ENCODE results near the gene TRMT1. TPM values are rescaled to one million over a fixed set of nuclear protein-coding genes. Genes with fewer than 3 reads are reported as not detected.
"Not testable (repeated sequence)": the region's sequence is repeated elsewhere in the genome, so short reads cannot be mapped to it uniquely, and the experiment has no call there.

TRMT1 gene
- total RNA-seq (2014; rRNA removed; shearing (Covaris generic)) = 22.5 and 35.1 TPM in 2 replicates

DNA sequence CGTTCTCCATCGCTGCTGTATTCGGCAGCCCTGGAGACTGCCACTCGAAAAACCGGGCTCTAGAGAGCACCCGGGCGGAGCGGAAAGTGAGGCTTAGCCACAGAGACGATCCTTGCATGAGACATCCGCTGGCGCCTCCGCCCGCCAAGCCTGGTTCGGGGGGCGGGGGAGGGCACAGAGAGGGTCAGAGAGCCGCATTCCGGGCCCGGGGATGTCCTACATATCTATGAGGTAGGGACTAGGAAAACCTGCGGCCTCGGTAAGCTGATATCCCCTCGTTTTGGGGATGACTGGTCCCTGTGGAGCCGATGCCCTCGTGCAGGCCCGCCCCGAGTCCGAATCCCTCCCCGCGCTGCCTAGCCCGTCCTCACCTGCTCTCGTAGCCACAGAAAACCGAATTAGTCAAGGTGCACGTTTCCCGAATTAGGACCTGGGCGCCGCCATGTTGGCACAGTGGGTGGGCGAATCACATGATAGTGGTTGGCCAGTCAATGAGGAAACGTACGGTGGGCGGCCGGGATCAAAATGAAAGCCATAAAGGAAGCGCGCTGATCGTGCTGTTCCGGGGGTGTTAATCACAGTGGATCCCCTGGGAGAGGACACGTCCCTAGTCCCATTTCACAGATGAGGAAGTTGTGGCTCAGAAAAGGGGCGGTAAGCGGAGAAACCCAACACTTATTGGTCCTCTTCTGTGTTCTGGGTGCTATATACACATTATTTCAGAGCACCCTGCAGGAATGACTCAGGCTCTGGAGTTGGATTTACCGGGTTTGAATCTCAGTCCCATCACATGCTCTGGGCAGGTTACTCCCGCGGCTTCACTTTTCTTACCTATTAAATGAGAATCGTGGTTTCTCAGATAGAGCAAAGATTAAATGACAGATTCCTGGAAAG, at the start of gene TRMT1:
Gene TRMT1 (minus strand): TSS at position 459 of the 894 bp plus-strand sequence. CDS start 341 bp downstream, at position 118.
- DNase-seq (ENCODE audit: low spot score) = peak; percentile 90

DNA sequence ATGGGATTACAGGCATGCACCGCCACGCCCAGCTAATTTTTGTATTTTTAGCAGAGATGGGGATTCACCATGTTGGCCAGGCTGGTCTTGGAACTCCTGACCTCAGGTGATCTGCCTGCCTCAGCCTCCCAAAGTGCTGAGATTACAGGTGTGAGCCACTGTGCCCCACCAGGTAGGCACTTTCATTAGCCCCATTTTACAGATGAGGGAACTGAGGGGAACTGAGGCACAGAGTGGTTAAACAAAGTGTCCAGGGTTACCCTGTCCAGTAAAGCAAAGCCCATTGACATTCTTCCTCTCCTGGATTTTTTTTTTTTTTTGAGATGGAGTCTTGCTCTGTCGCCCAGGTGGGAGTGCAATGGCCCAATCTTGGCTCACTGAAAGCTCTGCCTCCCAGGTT, 49.6 kb upstream of the TRMT1 start:
- not testable (repeated sequence) for DNase-seq (ENCODE audit: low spot score)

DNA sequence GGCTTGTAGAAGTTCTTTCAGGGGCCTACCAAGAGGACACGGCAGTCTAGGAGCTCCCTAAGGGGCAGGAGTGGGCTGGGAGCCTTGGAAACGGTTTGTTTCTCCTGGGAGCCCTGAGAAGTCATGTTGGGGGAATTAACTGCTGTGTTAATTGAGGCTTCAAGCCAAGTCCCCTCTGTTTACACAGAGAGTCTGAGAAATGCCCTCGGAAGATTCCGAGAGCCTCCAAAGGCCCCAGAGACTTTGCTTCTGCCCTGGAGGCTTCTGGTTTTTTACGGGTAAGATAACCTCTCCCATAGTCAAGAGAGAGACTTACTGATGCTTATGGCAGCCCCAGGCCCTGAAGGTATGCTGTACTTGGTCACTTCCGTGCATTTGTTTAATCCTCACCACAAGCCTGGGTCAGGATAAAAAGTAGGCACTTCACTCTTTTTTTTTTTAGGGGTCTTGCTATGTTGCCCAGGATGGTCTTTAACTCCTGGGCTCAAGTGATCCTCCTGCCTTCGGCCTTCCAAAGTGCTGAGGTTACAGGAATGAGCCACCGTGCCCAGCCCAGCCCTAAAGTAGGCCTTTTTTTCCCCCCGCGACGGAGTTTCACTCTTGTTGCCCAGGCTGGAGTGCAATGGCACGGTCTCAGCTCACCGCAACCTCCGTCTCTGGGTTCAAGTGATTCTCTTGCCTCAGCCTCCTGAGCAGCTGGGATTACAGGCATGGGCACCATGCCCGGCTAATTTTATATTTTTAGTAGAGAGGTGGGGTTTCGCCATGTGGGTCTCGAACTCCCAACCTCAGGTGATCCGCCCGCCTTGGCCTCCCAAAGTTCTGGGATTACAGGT, 48.8 kb upstream of the TRMT1 start:
- DNase-seq (ENCODE audit: low spot score) = no peak

DNA sequence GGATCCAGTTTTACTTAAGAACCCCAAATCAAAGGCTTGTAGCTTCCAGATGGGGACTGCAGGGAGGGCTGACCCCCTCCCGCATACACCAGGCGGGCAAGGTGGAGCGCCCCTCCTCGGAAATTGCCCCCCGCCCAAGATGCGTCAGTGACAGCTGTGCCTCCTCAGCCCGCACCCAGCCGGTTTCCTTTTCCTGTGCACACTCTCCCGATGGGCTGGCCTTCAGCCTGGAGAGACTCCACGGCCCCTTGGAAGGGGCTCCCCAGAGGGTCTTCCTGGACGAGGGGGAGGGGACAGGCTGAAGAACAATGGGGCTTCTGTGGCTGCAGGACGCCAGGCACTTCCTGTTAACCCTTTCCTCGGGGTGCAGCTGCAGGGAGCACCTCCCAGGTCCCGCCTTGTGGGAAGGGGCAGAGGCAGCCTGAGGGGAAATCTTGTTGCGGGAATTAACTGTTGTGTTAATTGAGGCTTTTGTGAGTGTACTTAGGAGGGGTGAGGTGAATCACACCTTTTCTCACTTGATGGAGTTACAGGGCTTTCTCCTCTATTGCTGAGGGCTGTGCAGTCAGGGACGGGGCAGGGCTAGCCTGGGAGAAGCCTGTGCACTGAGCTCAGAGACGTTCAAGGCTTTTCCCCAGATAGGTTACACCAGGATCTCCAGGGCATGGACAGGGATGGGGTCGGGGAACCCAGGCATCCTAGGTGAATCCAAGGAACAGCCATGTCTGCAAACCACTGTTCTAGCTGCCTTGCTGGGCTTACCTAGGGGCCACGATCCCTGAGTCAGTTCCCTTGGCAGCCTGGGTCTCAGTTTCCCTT, 48.0 kb upstream of the TRMT1 start:
- peak; percentile 91 for DNase-seq (ENCODE audit: low spot score)

DNA sequence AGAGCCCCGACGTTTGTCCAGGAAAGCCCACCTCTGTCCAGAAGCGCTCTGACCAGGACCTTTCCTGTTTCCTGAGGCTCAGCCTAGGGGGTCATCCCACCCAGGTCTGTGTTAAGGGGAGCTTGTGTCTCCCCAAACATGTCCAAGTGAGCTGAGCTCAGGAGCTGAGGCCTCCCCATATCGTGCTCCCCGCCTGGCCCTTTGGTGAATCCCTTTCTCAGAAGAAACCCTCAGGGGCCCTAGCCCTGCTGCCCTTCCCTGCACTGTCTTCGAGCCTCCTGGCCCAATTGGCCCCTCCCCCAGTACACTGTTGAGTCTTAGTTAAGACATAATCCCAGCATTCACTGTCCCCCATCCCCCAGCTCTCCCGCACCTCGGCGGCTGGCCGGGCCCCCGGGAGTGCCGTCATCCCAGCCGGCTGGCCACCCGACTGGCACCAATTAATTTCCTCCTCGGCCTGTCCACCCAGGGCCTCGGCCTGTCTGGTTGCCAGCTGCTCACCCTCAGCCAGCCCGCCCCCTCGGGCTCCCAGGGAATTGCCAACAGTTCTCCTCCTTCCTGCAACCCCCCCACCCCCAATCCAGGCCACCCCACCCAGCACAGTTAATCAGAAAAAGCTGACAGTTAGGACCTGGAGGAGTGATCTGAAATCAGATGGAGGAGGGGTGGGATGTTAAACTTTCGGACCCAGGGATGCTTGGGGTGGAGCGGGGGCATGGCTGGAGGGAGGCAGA, 47.2 kb upstream of the TRMT1 start:
- peak; percentile 90 for DNase-seq (ENCODE audit: low spot score)

DNA sequence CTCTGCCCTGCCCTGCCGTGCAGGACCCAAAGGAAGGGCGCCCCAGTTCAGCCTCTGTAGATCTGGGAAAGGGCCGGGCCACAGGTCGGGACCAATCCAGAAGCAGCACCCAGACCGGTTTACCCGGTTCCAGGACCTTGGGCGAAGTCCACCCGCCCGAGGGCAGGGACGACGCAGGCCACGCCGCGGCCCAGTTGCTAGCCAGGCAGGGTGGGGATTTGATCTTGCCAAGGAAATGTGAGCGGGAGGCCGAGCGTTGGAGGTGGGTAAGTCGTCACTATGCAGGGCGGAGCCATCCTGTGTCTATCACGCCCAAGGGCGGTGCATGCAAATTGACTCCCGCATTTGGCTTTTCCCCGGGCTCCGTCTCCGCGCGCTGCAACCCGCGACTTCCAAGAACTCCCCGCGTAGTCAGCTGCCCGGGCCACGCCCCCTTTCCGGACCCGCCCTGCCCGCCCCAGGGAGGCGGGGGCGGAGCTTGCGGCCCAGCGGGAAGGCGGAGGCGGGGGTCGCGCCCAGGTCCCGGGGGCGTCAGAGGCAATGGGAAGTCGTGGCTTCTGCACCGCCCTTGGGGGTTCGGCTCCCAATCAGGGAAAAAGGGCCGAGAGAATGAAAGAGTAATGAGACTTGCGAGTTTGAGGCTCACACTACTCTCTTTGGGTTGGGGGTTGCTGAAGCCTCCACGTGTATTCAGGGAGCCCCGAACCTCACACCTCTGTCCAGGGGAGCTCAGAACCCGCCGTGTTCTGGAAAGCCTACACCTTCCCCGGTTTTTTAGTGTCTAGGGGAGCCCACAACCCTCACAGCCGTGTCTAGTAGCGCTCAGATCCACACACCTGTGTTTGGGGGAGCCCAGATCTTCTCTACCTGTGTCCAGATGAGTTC, 46.4 kb upstream of the TRMT1 start:
- peak; percentile 98 for DNase-seq (ENCODE audit: low spot score)

DNA sequence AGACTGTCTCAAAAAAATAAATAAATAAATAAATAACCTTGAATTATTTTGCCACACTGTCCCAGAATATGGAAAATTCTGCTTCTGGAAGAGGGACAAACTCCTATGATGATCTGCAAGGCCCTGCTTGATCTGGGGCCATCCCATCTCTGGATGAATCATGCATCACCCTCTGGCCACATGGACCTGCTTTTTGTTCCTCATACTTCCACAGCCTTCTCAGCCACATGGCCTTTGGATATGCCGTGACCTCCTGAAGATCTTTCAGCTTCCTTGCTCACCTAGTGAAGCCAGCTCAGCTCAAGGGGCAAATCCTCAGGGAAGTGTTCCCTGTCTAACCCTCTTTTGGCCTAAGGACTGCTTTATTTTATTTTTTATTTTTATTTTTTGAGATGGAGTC, 44.0 kb upstream of the TRMT1 start:
- no peak for DNase-seq (ENCODE audit: low spot score)

DNA sequence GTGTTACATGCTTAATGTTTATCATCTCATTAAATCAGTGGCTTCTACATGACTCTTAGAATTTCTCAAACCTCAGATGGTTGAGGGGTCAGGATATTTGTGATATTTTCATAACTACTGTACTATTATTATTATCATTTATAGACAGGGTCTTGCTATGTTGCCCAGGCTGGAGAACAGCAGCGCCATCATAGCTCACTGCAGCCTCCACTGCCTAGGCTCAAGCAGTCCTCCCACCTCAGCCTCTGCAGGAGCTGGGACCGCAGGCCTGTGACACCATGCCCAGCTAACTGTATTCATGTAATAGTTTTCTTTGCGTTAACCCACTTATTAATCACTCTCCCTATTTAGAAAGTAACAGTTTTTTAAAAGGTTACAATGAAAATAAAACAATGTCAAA, 43.2 kb upstream of the TRMT1 start:
- no peak for DNase-seq (ENCODE audit: low spot score)

DNA sequence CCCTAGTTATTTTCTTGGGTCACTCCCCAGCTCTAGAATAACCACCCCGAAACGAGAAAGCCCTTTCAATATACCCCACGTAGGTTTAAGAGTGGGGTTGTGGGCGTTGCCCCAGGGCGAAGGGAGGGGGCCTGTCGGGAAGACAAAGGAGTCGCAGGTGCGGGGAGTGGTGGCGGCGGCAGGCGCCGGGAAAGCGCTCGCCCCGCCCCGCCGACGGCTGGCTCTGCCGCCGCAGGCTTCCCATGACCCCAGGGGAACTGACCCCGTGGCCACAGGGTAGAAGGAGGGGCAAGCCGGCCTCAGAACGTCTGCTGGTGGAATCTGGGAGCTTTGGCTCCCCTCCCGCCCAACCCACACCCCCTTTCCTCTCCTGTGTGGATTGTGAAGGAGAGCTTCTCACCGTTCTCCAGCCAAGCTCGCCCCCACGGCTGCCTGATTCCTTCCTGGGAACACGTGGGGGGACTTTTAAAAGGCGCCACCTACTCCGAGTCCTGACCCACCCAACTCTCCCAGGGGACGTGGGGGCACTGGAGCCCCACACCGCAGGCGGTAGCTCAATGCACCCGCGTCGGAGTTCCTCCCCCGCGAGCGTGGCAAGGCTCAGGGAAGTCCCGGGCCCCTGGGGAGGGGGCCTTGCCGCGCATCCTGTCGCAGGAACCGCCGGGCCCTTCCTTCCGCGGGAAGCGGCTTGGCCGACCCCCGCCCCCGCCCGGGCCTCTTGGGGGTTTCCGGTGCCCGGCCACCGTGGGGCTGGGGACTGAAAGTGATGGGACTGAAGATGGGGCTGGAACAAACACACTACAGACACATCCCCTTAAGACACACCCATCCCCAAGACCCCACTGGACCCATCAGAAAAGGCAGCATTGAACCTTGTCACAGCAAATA, 39.2 kb upstream of the TRMT1 start:
- peak; percentile 74 for DNase-seq (ENCODE audit: low spot score)

DNA sequence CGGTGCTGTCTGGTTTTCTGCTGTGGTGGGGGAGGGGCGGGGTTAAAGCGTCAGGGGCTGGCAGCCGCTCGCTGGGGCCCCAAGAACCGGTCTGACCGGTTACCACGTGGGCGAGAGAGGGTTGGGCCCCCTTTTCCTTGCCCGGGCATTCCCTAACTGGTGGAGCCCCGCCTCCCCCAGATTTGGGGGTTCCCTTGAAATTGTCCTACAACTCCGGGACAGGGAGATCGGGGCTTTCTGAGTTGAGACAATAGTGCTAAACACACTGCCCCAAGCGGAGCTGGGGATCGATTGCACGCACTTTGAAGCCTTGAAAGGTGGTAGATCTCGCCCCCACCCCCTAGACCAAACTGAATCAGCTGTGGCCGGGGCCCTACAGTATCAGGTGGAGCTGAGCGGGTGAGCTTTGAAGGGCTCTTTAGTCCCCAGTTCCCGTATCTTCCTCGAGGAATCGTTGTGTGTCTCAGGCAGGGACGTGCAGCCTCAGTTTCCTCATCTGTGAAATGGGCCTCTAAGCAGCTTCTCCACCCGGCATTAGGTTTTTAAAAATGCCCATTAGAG, 38.5 kb upstream of the TRMT1 start:
- peak; percentile 65 for DNase-seq (ENCODE audit: low spot score)

DNA sequence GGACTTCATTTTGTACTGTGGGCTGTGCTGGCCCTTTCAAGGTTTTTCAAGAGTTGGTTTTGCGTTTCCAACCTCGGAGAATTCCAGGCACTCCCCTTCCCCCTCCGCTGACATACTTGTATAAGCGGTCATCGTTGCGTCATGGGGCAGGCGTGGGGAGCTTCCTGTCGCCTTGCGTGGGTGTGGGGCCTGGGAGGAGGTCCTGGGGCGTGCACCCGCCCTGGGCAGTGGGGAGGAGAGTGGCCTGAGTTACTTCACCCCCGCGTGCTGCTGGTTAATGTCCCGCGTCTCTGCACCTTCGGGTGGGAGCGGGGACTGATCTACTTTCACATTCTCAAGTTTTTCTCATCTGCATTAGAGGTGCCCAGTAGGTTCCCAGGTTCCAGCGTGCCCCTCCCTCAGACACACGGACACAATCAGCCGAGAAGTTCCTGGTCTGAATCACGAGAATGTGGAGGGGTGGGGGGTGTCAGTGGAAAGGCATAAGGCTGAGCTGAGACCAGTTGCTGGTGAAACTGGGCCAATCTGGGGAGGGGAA, 37.8 kb upstream of the TRMT1 start:
- peak; percentile 59 for DNase-seq (ENCODE audit: low spot score)

DNA sequence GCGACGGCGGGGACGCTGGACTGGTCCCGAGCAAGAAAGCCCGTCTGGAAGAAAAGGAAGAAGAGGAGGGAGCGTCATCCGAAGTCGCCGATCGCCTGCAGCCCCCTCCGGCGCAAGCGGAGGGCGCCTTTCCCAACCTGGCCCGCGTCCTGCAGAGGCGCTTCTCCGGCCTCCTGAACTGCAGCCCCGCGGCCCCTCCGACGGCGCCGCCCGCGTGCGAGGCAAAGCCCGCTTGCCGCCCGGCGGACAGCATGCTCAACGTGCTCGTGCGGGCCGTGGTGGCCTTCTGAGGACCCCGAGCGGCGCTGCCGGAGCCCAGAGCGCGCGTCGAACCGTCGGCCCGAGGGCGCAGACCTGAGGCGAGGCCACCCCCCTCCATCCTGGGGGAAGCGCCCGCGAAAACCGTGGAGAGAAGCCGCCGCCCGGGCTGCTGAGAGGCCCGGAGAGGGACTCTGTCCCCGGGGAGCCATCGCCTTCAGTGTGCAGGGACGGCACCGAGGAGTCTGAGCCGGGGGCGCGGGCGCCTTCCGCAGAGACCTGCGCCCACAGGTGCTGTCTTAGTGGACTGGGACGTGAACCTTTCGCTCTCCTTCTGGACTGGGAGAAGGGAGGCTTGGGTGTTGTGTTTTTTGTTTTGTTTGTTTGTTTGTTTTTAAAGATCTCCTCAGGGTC, 37.2 kb upstream of the TRMT1 start:
- DNase-seq (ENCODE audit: low spot score) = no peak

DNA sequence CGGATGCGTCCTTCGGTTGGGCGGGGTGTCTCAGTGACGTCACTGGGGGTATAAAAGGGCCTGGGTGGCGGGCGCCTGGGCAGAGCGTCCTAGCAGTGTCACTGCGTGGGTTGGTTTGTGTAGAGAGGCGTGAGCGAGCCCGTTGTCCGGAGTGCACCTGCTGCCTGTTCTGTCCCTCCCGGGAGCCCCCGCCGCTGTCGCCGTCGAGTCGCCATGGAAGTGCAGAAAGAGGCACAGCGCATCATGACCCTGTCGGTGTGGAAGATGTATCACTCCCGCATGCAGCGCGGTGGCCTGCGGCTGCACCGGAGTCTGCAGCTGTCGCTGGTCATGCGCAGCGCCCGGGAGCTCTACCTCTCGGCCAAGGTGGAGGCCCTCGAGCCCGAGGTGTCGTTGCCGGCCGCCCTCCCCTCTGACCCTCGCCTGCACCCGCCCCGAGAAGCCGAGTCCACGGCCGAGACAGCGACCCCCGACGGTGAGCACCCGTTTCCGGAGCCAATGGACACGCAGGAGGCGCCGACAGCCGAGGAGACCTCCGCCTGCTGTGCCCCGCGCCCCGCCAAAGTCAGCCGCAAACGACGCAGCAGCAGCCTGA, 36.5 kb upstream of the TRMT1 start:
- DNase-seq (ENCODE audit: low spot score) = peak; percentile 95

DNA sequence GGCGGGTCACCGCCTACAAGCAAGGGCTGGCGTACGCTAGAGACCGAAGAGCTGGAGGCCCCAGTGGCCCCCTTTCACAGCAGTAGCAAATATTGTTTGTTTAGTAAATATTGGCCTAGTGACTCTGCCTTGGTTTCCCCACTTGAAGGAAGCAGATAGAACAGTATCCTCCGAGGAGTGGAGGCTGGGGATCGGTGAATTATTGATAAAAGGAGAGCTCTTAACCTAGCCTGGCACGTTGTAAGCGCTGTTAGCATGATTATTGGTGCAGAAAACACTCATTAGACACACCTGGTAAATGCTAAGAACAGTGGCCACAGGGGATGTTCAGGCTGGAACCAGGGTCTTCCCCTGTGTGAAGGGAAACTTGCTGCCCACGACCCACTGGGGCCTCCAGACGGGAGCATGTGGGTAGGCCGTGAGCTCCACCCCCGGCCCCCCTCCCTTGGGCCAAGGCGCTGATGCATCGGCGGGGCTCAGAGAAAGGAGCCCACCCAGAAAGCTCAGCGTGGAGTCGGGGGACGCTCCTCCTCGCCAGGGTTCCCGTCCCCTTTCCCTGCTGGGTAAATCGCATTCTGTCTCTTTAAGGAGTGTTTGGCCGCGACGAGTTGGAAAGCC, 35.9 kb upstream of the TRMT1 start:
- DNase-seq (ENCODE audit: low spot score) = no peak

DNA sequence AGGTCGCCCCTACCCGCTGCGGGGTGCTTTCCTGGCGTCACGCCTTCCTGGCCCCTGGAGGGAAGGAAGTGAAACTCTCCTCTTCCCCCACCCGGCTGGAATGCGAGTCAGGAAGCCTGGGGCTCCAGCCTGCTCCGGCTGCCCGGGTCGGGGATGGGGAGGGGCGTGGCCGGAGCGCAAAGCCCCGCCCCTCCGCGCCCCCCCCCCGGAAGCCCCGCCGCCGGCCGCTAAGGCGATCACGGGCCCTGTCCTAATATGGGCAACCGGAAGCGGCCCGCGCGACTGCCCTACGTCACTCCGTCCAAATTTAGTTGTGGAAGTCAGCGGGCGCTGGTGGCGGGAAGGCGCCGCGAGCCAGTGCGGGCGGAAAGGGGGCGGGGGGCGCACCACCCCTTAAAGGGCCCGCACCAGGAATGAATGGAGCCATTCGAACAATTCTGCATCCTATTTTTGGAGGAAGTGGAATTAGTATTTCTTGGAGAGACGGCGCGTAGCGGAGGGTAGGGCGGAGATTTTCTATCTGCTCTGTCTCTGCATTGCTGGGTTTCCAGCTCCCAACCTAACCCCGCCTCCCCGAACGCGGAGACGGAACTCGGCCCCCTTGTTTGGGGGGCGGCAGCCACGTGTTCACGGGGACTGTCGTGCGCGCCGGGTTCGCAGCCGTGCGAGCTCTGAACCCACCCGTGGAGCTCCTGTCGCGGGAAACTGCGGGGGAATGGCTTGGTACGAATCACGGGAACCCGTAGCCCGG, 35.2 kb upstream of the TRMT1 start:
- peak; percentile 95 for DNase-seq (ENCODE audit: low spot score)

DNA sequence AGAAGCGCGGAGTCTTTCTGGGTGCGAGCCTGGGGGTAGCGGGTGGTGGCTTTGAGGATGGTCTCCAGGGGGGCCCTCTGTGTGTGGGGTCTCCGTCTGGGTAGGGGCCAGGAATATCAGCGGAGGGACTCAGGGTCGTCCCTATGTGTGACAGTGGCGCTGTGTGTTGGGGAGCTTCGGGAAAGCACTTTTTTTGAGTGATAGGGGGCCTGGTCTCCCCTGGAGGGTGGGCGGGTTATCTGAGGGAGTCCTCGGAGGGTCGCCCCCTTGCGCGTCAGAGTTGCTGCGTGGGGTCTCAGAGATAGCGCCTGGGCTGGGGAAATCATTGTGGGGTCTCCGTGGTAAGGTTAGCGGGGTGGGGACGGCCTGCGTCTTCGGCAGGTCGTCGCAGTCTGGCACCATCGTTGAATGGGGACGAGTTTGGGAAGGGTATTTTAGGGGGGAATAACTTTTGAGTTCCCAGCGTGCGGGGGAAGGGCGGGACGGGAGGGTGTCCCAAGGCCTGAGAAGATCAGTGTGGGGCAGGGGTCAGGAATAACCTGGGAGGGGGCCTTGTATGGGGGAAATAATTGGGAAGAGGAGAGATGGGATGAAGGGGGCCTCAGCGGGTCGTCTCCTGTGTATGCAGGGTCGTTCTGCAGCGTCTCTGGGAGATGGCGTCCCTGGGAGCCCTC, 34.5 kb upstream of the TRMT1 start:
- DNase-seq (ENCODE audit: low spot score) = no peak
